ENCODE measurements around the gene LRGUK.

Gene LRGUK

DNA sequence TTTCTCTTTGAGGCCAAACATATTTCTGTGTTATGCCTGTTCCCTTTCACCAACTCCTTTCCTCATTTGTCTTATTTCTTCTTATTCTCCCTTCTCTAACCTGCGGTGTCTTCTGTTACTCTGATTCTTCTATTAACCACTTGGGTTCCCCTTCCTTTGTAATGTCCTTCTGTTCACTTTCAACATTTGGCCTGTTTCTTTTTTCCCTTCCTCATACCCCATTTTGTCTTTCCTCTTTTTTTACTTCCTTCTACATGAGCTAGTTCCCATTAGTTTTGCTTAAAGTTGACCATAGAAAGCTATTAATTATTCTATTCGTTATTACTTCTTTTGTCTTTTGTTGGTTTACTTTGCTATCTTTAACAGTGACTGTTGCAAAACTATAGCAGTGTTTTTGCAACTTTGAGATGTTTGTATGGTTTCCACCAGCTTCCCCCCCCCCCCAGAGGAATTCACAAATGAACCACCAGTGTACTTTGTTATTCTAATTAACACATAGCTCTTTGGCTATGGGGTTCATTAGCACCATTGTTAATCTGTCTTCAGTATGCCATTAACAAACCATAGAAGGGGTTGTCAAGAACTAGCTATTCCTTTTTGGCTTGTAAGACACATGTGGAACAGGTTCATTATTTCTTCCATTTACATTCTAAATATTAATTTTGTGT is 2.9 kb downstream of the LRGUK start:
- no peak for DNase-seq

DNA sequence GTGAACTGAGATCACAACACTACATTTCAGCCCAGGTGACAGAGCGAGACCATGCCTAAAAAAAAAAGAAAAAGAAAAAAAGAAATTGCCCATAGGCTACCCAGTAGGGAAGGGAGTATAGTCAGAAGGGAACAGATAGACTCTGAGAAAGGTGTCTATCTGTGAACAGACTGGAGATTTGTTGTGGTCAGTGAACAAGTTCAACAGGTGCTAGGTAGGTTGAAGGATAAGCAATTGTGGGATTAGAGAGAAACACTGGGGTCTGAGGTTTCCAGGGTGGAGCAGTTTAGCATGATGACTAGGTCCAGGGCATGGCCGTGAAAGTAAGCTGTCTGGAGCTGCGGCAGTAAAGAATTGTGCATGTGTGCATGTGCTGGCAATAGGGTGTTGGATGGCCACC is 6.9 kb downstream of the LRGUK start:
- no peak for DNase-seq

DNA sequence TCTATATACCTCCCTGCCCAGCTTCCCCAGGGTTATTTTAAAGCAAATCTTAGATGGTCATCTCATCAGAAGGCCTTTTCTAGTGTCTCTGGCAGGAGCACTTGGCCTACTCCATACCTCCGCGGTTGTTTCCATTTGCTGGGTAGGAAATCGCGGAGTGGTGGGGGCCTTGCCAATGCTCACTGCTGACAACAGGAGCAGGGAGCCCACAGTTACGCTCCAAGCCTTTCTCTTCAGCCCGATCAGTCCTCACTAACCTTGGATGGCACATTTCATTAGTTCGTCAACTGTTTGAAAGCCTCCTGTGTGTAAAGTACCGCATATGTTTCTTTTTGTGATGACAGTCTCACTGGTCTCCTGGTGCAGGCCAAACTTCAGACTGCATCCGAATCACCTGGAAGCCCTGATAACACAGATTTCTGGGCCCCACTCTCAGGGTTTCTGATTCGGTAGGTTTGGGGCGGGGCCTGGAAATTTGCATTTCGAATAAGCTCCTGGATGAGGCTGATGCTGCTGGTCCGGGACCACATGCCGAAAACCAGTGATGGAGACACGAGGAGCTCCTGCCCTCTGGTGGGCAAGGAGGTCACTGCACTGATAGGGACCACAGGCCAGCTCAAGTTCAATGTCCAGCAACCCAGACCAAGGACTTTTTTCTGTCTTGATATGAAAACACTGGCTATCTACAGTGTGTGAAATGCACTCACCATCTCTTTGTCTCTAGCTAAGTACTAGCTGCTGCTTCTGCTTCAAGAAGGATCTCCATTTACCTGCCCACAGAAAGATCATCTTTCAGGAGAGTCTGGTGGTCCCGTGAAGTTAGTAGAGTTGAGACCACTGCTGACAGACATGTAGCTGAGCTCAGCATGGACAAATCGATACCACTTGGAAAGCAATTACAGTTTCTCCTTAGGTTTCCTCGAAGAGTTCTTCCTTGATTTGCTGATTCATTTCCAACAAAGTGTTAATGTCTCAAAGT is 14.0 kb downstream of the LRGUK start:
- DNase-seq, result peak; percentile 35

DNA sequence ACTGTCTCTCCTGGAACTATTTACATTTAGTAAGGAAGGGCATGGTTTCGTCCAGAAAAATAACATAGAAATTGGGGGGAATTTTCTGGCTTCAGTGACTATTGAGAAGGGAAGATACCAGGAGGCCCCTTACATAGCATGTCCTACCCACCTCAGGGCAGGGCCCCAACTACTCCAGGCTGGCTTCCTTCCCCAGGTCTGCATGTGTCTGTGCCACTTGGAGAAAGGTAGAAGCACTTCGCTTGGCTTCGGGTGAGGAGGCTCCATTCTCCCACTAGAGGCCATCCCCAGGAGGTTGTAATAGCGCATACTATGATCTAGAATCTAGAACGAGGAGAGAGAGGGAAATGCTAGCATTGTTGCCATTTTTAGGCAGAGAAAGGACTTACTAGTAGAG is 14.7 kb downstream of the LRGUK start:
- no peak for DNase-seq

DNA sequence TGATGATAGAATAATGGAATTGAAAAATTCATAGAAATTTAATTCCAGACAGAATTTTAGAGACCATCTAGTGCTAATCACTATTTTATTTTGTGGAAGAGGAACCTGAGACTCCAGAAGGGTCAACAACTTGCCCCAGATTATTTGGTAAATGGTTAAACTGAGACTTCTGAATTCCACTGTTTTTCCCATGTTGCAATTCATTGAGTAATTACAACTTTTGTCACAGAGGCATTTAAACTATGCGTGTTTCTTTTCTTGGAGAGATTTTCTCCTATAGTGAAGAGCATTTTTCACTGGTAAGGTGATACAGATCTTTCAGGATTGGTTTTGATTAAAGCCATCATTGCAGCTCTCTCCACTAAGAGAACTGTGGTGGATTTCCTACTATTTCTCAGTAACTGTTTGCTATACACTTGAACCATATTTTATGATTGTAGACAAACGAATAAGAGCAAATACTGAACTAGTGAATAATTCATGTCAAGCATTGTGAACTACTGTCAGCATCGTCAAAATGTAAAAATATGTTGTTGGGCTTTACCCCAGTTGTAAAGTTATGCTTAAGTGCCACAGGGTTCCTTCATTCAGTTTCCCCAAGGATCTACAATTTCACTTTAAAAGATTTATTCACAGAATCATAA is 26.5 kb downstream of the LRGUK start:
- DNase-seq, result no peak

DNA sequence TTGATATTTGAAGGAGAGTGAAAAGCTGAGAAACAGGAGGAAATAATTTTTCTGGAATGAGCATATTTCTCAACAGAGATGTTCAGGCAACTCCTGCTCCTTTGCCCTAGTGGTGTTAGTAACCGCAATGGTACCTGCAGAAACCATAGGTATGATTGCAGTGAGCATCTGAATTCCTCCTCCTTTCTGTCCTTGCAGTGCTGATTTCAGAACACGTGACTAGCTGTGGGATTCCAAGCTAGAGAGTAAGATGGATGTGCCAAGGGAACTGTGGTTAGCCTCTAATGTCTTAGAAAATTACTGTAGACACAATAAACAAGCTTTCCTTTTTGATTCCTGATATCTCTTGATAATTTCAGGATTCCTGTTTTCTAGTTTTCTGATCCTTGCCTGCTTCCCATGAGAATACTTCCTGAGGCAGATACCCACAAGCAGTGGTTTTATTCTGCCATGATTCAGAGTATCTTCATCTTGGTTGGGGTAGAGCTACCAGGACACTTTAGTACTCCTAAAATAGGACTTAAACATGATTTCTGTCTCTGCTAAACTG is 27.5 kb downstream of the LRGUK start:
- no peak for DNase-seq

DNA sequence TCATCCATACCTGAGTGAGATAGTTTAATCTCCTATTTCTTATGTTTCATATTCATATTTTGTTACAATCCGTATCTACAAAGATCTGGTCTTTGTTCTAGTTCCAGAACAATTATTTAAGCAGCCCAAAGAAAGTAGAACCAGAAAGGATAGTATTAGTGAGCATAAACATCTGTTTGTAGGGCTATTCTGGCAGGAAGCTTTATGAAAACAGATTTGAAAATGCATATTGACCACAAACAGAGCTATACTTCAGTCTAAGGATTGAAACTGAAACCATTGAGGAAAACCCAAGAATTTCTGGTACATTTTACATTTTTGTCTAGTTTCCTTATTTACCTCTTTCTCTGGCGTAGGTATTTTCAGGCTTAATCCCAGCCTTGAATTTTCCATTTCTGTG is 28.1 kb downstream of the LRGUK start:
- no peak for DNase-seq

DNA sequence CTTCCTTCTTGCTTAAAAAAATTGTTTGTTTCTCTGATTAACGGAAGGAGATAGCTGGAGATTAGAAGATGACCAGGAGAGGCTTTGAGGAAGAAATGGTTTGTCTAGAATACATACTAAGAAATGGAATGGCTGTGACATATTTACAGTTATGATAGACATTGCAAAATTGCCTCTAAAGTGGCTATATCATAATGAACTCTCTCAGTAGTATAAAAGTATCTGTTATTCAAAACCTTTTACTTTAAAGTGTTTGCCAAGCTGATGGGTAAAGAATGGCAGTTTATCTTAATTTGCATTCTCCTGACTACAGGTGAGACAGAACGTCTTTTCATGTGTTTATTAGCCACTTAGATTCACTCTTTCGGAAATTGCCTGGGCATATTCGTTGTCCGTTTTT is 28.7 kb downstream of the LRGUK start:
- DNase-seq, result no peak

DNA sequence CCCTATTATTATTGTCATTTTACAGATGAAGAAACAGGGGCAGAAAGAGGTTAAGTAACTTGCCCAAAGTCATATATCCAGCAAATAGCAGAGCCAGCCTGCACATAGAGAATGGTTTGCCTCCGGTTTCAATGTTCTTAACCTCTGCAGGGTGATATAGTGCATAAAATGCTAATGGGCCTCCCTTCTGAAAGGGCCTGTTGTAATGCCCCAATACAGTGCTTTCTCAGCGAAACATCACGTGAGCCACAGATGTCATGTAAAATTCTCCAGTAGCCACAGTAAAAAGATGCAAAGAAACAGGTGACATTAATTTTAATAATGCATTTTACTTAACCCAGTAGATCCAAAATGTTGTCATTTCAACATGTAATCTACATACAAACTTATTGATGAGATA is 38.1 kb downstream of the LRGUK start:
- no peak for DNase-seq

DNA sequence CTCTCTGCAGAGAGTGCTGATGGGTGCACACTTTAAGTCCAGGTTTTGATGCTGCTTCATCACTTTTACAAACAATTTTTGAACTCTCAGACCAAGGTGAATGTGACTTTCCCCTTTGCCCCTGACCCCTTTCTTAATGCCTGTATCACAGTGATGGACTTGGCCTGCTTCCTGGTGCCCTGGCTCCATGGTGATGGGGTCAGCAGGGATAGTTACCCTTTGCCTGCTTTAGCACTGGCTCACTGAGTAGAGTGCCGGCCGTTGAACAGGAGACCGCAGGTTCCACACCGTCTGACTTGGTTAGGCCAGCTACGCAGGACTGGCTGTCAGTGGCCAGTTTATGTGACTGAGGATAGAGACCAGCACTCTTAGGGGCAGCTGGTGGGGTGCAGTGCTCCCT is 40.1 kb downstream of the LRGUK start:
- DNase-seq, result no peak

DNA sequence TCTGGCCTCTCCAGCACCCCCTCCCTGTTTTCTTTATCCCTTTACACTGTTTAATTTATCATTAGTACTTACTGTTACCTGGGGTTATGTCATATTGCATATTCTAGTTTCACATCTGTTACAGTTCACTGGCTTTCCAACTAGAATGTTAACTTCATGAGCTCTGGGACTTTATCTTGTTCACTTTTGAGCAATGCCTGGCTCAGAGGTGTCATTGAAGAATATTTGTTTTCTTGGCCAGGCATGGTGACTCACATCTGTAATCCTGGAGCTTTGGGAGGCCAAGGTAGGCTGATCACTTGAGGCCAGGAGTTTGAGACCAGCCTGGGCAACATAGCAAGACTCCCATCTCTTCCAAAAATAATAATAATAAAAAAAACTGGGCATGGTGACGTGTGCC is 40.7 kb downstream of the LRGUK start:
- DNase-seq, result no peak

DNA sequence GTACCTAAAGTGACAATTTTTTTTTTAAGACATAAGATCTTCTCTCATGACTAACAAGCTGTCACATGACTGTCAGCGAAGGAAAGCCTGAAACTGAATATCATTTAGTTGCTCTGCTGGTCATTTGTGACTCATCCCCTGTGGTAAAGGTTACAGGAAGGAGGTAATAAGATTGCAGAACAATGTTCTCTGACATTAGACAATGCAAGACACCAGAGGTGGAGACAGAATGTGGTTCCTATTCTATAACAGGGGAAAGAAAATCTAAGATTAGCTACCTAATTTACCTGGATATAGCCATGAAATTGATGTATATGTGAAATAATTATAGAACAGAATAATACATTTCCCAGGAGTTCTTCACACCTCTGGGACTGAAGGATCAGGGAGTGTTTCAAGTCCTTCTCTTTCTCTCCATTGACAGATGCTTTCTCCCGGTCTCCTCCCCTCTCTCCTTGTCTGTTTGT is 47.7 kb downstream of the LRGUK start:
- DNase-seq, result peak; percentile 3

DNA sequence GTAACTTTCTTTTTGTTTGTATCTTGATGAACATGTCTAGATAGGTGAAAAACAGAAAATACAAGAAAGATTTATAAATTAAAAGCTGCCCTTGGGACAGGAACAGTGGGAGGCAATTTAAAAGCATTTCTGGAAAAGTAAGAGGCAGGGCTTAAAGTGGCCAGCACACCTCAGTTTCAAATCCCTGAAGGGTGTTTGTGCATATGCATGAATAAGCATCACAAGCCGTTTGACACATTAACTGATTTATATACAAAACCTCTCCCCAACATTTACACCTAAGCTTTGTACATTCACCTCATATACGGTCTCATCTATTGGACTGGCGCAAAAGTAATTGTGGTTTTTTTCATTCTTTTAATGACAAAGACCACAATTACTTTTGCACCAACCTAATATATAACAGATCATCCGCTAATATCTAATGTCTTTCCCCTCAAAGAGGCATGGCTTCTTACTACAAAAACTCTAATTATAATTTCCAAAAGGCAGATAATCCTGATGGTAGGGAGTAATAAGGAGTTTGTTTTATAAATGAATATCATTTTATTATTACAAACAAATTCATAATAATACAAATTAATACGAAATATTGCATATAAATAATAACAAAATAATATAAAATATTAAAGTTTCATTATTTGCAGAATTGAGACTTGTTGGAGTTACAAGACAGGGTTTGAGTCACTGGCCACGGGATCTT is 48.3 kb downstream of the LRGUK start:
- DNase-seq, result no peak

DNA sequence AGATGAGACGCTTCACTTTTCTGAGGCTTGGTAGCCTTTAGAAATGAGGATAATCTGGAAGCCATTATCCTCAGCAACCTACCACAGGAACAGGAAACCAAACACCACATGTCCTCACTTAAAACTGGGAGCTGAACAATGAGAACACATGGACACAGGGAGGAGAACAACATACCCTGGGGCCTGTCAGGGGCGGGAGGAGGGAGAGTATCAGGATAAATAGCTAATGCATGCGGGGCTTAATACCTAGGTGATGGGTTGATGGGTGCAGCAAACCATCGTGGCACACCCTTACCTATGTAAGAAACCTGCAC is 48.9 kb downstream of the LRGUK start:
- DNase-seq, result no peak

DNA sequence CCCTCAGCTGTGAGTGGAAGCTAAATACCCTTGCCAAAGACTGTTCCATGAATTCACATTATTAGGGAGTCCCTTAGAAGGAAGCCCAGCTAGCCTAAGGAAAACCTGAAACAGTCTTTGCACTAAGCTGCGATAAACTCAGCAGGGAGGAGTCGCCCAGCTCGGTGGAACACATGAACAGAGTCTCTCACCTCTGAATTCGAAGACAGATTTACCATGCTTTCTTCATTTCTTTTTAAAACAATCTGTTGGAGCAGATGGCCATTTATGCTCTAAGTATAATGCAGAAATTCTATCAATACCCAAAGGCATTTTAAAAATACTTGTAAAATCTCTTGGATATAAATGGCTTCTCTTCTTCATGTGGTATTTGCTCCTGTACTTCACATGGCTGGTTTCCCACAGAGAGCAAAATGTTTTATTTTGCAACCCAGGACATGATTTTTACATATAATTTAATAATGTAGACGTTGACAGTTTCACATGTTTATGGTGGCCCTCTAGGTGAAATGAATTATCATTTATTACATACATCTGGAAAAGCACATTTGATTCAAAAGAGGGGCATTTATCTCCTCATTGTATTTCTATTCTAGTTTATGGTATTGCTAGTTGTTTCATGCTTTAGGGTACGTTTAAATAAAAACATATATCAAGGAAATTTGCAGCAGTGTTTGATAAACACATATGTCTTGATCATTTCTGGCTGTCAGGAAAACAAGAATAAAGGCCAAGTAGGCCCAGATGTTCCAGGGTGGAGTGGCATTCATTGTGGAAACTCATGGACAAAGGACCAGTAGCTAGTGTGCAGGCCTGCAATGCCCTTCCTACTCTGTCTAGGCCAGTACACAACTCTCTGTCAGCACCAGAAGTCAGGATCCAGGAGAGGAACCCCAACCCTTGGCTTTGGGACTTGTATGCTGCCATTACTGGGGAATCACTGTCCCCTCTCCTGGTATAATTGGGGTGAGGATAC is 52.2 kb downstream of the LRGUK start:
- no peak for DNase-seq

DNA sequence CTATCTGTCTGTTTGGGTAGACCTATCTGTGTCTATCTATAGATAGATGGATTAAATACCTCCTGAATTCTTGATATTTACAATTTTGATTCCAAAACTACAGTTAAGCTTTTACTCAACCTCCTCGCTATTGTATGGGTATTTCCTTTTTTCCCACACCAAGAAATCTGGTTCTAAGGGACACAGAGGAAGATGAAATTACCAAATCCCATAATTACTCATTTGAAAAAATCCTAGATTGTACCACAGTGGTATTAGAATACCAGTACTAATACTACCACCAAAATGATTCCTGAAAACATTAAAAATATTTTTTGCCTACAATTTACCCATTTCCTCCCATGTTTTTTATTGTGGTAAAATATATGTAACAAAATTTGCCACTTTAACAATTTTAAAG is 53.2 kb downstream of the LRGUK start:
- DNase-seq, result no peak

DNA sequence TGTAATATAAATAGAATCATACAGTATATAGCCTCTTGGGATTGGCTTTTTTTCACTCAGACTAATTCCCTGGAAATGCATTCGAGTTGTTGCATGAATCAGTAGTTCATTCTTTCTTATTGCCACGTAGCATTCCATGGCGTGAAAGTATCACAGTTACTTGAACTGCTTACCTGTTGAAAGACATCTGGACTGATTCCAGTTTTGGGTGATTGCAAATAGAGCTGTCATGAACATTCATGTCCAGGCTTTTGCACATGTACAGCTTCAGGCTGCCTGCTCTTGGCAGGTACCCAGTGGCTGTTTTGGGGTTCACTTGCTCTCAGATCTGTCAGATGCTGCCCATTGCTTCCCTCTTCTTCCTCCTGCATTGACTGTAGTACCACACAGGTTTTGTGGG is 54.9 kb downstream of the LRGUK start:
- no peak for DNase-seq

DNA sequence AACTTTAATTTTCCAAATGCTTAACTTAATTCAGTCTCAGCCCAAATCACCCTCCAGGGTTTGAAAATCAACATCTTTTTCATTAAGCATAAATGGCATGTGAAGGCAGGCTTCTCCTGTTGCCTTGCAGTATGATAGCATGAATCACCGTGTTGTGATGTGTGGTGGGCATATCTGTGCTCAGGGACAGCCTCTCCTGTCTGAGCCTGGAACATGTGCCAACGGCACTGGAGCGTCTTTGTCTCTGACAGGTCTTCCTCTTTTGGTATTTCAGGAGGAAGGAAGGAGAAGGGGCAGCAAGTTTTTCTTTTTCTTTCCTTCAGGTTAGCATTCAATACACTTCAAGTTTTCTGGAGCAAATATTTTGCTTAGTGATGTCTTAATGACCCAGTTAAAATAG is 57.6 kb downstream of the LRGUK start:
- DNase-seq, result no peak

DNA sequence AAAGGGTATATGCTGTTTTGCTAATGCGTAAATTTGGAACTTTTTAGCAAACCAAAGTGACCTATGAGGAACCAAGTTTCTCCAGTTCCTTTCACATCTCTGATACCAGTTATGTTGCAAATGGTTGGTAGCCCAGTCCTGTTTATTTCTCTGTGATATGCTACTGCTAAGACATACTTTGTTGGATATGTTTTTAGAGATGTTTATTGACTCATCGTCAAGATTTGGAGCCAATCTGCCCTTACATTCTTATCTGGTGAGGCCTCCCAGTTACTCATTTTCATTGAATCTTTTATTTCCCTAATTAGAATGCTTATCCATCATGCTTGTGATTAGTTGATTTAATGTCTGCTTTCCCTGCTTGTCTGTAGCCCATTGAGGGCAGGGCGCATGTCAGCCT is 58.9 kb downstream of the LRGUK start:
- DNase-seq, result no peak

DNA sequence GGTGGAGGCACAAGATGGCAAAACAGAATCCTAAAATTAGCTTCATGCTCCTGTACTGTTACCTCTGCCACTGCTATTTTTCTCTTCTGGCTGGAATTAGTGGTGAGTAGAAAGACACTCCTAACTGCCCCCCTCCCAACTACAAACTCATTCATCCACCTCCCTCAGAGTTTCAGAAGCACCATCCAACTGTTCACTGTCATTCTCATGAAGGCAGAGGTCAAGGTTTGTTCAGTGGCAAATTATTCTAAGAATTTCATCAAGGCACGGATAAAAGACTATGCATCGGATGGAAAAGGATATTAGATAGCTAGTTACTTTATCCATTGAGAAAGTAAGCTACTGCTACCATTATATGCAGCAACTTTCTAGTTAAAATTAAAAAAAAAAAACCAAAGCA is 59.7 kb downstream of the LRGUK start:
- no peak for DNase-seq

DNA sequence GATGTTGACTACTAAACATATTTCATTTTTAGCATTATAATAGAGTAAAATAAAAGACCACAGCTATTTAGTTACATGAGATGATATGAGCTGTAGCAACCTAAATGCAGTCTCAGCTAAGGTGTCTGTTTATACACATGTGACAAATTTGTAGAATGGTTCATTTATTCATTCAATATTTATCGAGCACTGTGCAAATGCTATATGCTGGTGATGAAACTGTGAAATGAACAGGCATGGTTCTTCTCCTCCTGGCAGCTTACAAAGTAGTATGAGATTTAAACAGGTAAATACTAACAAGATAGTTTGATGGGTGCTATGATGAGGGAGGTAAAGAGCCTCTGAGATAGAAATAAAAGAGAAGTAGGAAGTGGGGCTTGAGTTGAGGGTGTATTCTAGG is 60.8 kb downstream of the LRGUK start:
- no peak for DNase-seq

DNA sequence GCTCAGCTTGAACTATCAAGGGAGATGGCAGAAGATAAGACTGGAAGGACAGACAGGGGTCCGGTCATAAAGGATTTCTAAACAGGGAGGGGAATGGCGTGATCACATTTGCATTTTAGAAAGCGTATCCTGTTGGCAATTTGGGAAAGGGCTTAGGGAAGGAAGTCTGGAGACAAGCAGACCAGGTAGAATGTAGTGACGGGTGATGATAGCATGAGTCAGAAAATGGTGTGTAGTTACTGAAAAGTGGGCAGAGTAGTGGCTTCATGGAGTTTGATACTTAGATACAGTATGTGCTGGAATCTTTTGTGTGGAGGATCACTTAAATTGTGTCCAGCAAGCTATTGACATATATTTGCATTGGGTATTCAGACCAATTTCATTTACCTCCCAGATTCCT is 61.2 kb downstream of the LRGUK start:
- no peak for DNase-seq

Measured in CD4-positive, alpha-beta T cell treated with Interleukin-10 for 1 hour (primary cell).